HEK293T (cell line): Measurements from ENCODE around the gene IER3.
A peak's percentile ranks its signal among the peaks of the same experiment; 100 is the strongest.

Experiments used
- CTCF ChIA-PET: fragments of 350-600 bp; formaldehyde crosslinking; extraction: SDS; loops from one replicate; lab custom pipeline; 2021; ENCODE audit warnings: antibody characterized with exemption, inconsistent platforms; lab: Yijun Ruan, JAX
- POLR2A ChIA-PET: fragments of 350-600 bp; formaldehyde crosslinking; extraction: SDS; loops from one replicate; lab custom pipeline; 2020; ENCODE audit warnings: antibody characterized with exemption, inconsistent platforms; lab: Yijun Ruan, JAX
- DNase-seq: peaks from one replicate; pipeline ENCODE4 v3.0.0; 2012; ENCODE audit warnings: mixed read lengths; ENCODE audit errors: extremely low spot score
- ARNT ChIP-seq: fragments of 450-650 bp; IDR thresholded peaks from 2 replicates; pipeline ENCODE4 v1.6.1; 2017; ENCODE audit warnings: mild to moderate bottlenecking
- BHLHE40 ChIP-seq: fragments of 450-650 bp; IDR thresholded peaks from 2 replicates; pipeline ENCODE4 v1.6.1; 2016; ENCODE audit warnings: mild to moderate bottlenecking, moderate library complexity, borderline replicate concordance
- CTBP1 ChIP-seq: fragments of 450-650 bp; IDR thresholded peaks from 2 replicates; pipeline ENCODE4 v1.6.1; 2016; ENCODE audit warnings: borderline replicate concordance
- ELF4 ChIP-seq: fragments of 450-650 bp; IDR thresholded peaks from 2 replicates; pipeline ENCODE4 v1.6.1; 2017; ENCODE audit warnings: antibody characterized with exemption
- FOXA1 ChIP-seq: fragments of 450-650 bp; IDR thresholded peaks from 2 replicates; pipeline ENCODE4 v1.6.1; 2016; ENCODE audit warnings: mild to moderate bottlenecking
- FOXK2 ChIP-seq: fragments of 450-650 bp; IDR thresholded peaks from 2 replicates; pipeline ENCODE4 v1.6.1; 2016; ENCODE audit warnings: mild to moderate bottlenecking
- FOXM1 ChIP-seq: fragments of 450-650 bp; IDR thresholded peaks from 2 replicates; pipeline ENCODE4 v1.6.1; 2017; ENCODE audit warnings: mild to moderate bottlenecking, borderline replicate concordance
- HDGF ChIP-seq: fragments of 450-650 bp; IDR thresholded peaks from 2 replicates; pipeline ENCODE4 v1.6.1; 2017; ENCODE audit warnings: antibody characterized with exemption, borderline replicate concordance
- L3MBTL2 ChIP-seq: fragments of 450-650 bp; conservative IDR thresholded peaks from 2 replicates; pipeline ENCODE4 v1.6.1; 2016; ENCODE audit warnings: mild to moderate bottlenecking
- LEF1 ChIP-seq: fragments of 450-650 bp; IDR thresholded peaks from 2 replicates; pipeline ENCODE4 v1.6.1; 2017; ENCODE audit warnings: mild to moderate bottlenecking, borderline replicate concordance
- NFRKB ChIP-seq: fragments of 450-650 bp; IDR thresholded peaks from 2 replicates; pipeline ENCODE4 v1.6.1; 2016; ENCODE audit warnings: mild to moderate bottlenecking, moderate library complexity
- PKNOX1 ChIP-seq: fragments of 450-650 bp; IDR thresholded peaks from 2 replicates; pipeline ENCODE4 v1.6.1; 2016
- SP1 ChIP-seq: fragments of 450-650 bp; IDR thresholded peaks from 2 replicates; pipeline ENCODE4 v1.6.1; 2017
- SUZ12 ChIP-seq: fragments of 450-650 bp; IDR thresholded peaks from 2 replicates; pipeline ENCODE4 v1.6.1; 2016; ENCODE audit warnings: mild to moderate bottlenecking
- TARDBP ChIP-seq: fragments of 450-650 bp; IDR thresholded peaks from 2 replicates; pipeline ENCODE4 v1.6.1; 2016
- ZNF384 ChIP-seq: fragments of 450-650 bp; IDR thresholded peaks from 2 replicates; pipeline ENCODE4 v1.6.1; 2016

The IER3 gene

GRCh38 chr6:30787954-30788353 lies 43.6 kb upstream of the IER3 start:
- TF ChIP-seq FOXK2 (no peak), ZNF384 (no peak), SP1 (no peak), SUZ12 (no peak), TARDBP (no peak), NFRKB (no peak), ELF4 (no peak), FOXA1 (no peak), FOXM1 (no peak), LEF1 (no peak), PKNOX1 (no peak), HDGF (no peak), ARNT (no peak), CTBP1 (no peak), L3MBTL2 (no peak)
- ChIA-PET POLR2A (interaction anchor here (1.2 kb wide), 1 partner anchor 13 kb away, joined by 3 read pairs; no protein-coding TSS in a partner anchor), CTCF (interaction anchor here (0.7 kb wide), 1 partner anchor 65 kb away, joined by 3 read pairs; no protein-coding TSS in a partner anchor)
- no peak for DNase-seq

- no peak for DNase-seq
- no peak for TF ChIP-seq CTBP1
- TF ChIP-seq FOXM1: no peak
- TF ChIP-seq PKNOX1: no peak
- TF ChIP-seq TARDBP: no peak
- TF ChIP-seq ARNT: no peak
- ChIA-PET POLR2A (interaction anchor here (1.0 to 2.8 kb wide), 7 partner anchors 8 to 40 kb away, joined by 3 to 12 read pairs (median 6); partner anchors contain the start of gene FLOT1), CTCF (interaction anchor here (0.7 kb wide), 1 partner anchor 16 kb away, joined by 4 read pairs; no protein-coding TSS in a partner anchor)
Measured at GRCh38 chr6:30782425-30783014, 38.2 kb upstream of the IER3 start.

GRCh38 chr6:30781743-30782424 lies 37.5 kb upstream of the IER3 start:
- peak; percentile 63 for DNase-seq
- CTCF ChIA-PET: no interaction called here
- TF ChIP-seq CTBP1 (no peak), ELF4 (no peak), BHLHE40 (no peak), ZNF384 (no peak), ARNT (no peak), FOXA1 (no peak), FOXK2 (no peak), NFRKB (no peak), FOXM1 (no peak)
- POLR2A ChIA-PET: interaction anchor here (1.0 to 2.8 kb wide), 9 partner anchors 8 to 61 kb away, joined by 3 to 12 read pairs (median 6); partner anchors contain the start of gene FLOT1

- ChIA-PET CTCF (no interaction called here), POLR2A (interaction anchor here (1.0 to 2.8 kb wide), 9 partner anchors 8 to 60 kb away, joined by 3 to 12 read pairs (median 6); partner anchors contain the start of gene FLOT1)
- DNase-seq: no peak
- no peak for TF ChIP-seq ELF4
- TF ChIP-seq NFRKB: no peak
- TF ChIP-seq PKNOX1: no peak
- no peak for TF ChIP-seq FOXM1
- no peak for TF ChIP-seq SUZ12
- no peak for TF ChIP-seq FOXA1
- TF ChIP-seq ARNT: no peak
- no peak for TF ChIP-seq CTBP1
- no peak for TF ChIP-seq SP1
- no peak for TF ChIP-seq TARDBP
- no peak for TF ChIP-seq ZNF384
- TF ChIP-seq BHLHE40: no peak
- TF ChIP-seq FOXK2: no peak
- TF ChIP-seq LEF1: no peak
- no peak for TF ChIP-seq L3MBTL2
- no peak for TF ChIP-seq HDGF
Measured at GRCh38 chr6:30781395-30781742, 37.0 kb upstream of the IER3 start.

GRCh38 chr6:30780642-30780920 lies 36.2 kb upstream of the IER3 start:
- TF ChIP-seq ELF4 (no peak), SUZ12 (no peak), NFRKB (no peak), HDGF (no peak), LEF1 (no peak), FOXA1 (no peak), CTBP1 (no peak), L3MBTL2 (no peak), ZNF384 (no peak), SP1 (no peak), PKNOX1 (no peak), FOXM1 (no peak), FOXK2 (no peak), BHLHE40 (no peak), TARDBP (no peak), ARNT (no peak)
- POLR2A ChIA-PET: interaction anchor here (1.6 to 2.8 kb wide), 2 partner anchors 11 to 13 kb away, joined by 6 to 12 read pairs; no protein-coding TSS in a partner anchor
- CTCF ChIA-PET: no interaction called here
- no peak for DNase-seq
